GM19452 (cell line): Measurements from ENCODE around the gene BTBD1.
A peak's percentile ranks its signal among the peaks of the same experiment; 100 is the strongest.

ENCODE experiments used
- ATAC-seq: cut with Tn5 transposase; IDR thresholded peaks from one replicate; pipeline ENCODE4 v1.9.1; 2021; ENCODE audit not compliant: unreplicated experiment

BTBD1 gene

DNA sequence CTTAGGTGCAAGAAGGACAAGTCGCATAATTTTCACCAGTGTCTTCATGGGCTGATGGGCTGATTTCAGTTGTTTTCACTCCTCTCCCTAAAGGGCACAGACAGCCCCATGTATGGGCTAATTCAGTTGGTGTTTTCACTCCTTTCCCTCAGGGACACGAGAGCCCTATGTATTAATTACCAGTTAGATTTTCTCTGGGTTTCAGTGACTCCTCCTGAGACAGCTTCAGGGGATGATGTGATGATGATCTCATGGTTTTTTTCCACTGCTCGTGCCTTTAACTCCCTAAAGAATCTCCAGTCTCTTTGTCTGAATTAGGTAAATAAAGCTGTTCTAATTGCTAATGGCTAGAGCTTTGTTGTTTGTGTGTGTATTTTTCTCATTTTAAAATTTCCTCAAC is 71.1 kb downstream of the BTBD1 start:
- ATAC-seq = no peak

DNA sequence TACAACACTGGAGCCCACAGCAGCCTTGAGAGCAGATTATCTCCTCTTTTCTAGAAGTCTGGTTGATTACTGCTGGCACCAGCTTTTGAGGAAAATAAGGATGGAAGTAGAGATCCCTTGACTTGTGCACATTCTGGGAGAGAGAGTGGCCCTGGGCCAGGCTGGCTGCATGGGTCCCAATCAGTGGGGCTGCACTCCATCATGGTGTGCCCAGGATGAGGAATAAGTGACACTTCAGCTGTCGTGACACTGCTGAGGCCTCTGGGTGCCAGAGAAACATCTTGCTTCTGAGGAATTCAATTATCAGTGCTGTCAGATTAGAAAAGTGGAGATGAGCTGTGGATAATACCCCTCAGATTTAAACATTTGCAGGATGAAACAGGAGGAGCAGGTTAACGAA is 72.0 kb downstream of the BTBD1 start:
- no peak for ATAC-seq

DNA sequence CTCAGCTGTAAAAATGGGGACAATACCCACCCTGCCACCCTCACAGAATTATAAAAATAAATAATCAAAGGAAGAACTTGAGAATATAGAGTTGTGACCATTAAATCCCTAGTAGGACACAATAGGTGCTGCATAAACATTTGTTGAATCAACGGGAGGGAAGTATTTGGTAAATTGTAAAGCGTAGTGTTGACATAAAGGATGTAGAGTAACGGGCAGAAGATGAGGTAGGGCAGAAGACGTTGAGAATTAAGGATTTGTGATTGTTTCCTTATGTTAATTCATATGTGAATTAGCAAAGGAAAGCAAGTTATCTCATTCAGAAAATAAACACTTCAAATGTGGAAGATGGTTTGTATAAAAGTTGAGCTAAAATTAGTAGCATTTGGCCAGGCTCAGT is 73.9 kb downstream of the BTBD1 start:
- no peak for ATAC-seq

DNA sequence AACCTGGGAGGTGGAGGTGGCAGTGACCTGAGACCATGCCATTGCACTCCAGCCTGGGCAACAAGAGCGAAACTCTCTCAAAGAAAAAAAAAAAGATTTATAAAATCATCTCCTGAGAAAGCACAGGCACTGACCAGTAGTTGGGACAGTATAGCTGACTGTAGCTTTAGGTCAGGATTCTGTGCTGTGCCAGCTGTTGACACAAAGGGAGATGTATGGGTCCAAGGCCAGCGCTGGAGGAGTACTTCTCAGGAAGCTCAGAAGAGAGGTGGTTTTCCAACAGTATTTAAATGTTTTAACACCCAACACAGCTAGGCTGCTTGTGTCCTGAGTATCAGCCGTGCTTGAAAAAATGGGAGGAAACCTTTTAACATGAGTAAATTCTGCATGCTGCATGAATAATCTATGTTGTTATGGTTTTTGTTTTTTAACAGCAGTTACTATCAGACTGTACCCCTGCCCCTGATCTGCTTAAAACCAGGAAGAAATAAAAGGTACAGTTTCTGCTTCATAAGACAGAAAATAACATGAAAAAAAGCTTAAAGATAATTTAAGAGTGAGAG is 74.5 kb downstream of the BTBD1 start:
- ATAC-seq = no peak

DNA sequence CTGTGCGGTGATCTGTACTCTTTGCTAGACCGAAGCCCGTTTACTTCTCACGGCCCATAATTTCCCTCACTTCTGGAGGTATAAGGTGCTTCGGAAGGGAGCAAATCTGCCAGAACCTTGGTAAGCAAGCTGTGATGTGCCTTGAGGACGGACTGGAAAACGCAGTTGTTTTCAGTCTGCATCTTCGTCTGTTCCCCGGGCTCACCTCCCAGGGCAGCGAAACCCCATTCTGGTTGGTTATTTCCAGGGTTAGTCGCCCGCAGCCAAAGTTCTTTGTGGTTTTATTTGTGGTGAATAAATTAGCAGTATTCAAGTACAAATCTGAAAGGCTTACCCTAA is 80.6 kb downstream of the BTBD1 start:
- peak; percentile 35 for ATAC-seq

DNA sequence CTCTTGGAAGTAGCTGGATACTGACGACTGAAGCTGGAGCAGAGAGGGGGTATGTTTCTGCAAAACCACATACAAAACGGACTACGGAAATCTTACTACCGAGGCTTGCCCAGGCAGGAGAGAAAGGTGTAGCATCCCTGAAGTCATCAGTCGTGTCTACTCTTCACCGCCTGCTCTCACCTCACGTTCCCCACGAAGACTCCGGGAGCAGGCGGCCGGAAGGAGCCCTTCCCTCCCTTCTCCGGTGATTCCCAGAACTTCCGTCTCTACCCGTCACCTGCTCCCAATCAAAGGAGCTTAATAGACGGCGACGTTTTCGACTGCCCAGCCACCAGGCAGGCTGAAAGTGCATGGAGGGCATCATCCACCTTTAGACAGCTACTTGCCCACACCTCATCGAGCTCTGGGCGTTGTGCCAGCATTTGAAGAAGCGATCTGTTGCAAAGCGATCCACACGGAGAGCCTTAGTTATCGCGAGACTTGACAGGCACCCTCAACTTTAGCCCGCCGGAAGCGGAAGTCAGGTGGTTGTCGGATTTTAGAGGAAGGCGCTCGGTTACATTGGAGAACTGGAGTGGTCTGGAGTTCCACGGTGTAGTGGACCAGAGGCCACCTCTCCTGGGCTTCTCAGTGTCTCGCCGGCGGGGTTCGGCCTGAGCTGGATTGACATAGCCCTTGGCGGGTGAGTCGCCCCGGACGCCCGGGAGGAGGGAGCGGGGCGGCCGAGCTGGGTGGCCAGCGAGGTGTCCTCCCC is 81.2 kb downstream of the BTBD1 start, which contains the start of gene RAMAC:
Gene RAMAC (plus strand): TSS at position 523 of the 754 bp plus-strand sequence. CDS start 2,809 bp downstream, outside the sequence.
- ATAC-seq = peak; percentile 92

DNA sequence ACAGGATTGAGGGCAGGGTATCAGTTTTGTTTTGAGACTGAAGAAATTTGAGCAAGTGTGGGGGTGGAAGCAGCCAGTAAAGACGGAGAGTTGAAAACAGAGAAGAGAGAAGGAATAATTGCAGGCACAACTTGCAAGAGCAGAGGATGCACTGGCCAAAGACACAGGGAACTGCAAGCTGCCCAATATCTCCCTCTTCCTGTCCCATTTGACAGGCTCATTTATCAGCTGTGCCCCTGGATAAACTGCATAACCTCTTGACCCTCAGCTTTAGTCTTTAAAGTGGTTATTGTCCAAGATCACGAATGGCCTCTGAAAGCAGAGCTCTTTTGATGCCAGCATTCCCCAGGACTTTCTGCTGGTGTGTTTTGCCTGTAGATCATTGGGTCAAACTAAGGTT is 86.1 kb downstream of the BTBD1 start:
- no peak for ATAC-seq

DNA sequence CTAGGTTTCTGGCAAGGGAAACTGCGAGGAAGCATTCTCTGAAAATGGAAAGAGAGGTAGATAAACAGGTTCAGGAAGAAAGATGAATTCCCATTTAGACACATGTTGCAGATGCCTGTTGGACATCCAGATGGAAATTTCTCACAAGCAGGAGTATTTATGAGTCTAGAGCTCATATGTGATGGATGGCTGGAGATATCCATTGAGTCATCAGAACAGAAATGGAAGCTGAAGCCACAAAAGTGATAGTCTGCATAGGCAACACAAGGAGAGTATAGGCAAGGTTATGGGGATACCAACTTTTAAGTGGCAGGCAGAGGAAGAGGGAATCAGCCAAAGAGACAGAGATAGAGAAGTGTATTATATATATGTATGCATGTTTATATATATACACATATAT is 87.3 kb downstream of the BTBD1 start:
- ATAC-seq = no peak

DNA sequence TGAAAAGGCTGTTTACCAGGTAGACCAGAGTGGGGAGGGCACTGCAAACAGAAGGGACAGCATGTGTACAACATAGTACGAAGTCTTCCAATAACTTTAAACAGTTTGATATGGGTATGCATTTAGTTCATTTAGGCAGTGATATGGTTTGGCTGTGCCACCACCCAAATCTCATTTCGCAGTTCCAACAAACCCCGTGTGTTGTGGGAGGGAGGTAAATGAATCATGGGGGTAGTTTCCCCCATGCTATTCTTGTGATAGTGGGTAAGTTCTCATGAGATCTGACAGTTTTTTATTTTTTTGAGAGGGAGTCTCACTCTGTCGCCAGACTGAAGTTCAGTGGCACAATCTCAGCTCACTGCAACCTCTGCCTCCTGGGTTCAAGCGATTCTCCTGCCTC is 88.6 kb downstream of the BTBD1 start:
- ATAC-seq = no peak

DNA sequence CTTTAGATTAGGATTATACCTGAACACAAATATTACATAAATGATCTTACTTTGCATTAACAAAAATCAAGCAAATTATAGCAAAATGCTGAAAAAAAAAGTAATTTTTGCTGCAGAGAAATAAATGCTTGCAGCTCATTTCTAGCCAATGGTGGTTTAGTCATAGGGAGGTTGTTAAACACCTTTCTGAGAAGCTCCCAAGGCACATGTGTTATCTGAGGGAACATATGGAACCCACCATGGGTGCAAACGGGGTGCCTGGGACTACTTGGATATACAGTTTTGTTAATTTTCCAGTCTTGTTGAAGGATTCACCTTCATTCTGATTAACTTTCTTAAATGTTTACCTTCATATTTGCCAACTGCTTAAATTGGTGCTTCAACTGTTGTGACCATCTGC is 90.0 kb downstream of the BTBD1 start:
- no peak for ATAC-seq

DNA sequence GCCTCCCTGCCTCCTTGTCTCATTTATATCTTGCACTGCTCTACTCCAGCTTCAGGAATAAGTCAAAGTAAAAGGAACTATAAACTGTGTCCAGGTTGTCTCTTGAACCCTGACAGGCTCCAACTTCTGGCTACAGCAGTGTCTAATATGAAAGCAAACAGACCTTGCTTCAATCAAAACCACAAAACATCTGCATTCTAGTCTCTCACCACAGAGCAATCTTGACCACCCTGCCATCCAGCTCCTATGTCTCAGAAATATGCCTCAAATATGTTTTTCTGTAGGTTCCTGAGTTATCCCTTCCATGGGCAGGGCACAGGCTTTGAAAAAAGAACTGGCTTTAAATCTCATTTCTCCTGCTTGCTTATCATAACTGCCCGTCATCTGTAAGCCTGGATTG is 94.1 kb downstream of the BTBD1 start:
- ATAC-seq = no peak

DNA sequence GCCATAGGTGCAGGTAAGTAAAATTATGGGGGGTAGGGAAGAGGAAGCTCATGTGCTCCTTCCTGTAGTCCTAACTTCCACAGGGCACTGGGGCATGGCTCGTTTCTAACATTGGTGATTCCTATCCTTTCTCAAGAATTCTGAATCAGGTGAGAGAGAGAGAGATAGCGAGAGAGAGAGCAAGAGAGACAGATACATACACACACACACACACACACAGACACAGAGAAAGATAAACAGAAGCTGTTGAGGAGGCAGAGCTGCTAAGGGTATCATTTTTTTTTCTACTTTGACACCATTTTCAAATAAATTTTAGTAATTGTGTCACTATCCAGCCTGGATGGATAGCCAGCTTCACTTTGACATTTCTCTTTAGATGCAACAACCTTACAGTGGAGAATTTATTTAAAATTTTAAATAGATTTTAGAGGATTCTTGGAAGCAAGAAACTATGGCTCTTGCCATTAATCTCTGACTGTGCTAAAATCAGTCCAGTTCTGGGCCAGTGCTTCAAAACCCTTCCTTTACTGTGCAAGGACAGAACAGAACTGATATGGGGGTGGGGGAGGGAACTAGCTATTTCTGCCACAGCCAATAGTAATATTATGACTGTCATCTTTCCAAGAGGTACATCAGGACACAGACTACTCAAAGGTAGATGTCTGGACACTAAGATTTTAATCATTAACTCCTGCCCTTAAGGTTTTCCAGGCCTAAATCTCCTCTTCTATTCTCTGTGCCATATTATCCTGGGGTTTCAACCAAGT is 95.7 kb downstream of the BTBD1 start:
- no peak for ATAC-seq

DNA sequence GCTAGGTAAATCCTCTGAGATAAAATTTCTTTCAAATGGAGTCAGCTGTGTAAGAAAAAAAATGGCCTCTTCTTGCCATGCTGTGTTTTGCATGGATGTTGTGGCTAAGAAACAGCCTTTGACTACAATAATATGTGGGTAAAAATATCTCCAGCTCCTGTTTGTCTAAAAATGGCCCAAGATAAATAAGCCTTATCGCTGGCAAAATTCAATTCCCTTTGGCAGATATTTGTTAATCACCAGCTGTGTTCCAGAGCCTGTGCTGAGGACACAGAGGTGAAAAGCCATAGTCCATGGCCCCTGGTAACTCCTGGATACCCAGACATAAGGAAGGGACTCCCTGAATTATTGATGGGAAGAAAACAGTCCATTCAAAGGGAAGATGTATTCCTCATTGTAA is 96.4 kb downstream of the BTBD1 start:
- no peak for ATAC-seq

DNA sequence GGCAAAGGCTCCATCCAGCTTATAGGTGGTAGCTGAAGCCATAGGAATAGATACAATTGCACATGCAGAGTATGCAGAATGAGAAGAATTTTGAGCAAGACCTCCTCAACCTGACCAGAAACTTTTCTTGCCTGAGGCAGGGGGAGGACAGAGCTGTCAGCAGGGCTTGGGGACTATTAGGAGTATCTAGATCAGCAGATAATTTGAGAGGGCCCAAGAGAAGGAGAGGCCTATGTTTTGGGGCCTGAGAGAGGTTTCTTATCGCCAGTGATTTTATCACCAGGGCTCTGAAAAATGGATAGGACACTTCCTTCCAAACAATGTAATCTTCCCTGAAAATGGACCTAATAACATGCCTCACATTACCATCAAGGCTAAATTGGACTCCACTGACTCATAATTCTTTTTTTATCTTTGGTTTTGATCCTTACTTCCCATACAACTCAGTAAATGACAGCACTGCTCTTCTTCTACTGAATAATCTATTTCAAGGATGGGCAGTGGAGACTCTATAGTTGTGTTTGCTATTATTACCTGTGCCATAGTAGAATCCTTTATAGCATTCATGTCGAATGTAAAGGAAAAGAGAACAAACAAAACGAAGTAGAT is 96.9 kb downstream of the BTBD1 start:
- ATAC-seq = no peak

DNA sequence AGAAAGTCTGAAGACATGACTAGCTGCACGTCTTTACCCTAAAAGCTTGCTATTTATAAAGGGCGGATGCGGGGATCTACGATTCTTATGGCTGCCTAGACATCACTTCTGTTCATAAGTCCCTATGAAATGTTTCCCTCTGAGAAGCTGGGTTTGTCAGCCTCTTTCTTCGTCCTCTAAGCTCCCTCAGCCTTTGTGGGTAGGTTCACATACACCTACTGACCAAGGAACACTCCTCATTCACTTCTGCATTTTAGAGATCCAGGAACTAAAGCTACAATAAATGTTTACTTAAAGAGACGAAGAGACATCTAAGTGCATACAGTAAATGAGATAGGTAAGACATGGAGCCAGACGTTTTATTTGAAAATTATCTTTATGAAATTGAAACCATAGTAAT is 97.7 kb downstream of the BTBD1 start:
- ATAC-seq = no peak

DNA sequence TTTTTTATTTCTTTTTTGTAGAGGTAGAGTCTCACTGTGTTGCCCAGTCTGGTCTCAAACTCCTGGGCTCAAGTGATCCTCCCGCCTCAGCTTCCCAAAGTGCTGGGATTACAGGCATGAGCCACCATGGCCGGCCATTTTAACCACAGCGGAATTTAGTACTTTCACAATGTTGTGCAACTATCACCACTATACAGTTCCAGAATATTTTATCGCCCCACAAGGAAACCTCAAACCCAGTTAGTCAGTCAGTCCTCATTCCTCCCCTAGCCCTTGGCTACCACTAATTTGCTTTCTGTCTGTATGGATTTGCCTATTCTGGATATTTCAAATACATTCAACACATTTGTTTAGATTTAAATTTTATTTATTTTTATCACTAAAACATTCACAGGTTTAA is 99.0 kb downstream of the BTBD1 start:
- no peak for ATAC-seq

DNA sequence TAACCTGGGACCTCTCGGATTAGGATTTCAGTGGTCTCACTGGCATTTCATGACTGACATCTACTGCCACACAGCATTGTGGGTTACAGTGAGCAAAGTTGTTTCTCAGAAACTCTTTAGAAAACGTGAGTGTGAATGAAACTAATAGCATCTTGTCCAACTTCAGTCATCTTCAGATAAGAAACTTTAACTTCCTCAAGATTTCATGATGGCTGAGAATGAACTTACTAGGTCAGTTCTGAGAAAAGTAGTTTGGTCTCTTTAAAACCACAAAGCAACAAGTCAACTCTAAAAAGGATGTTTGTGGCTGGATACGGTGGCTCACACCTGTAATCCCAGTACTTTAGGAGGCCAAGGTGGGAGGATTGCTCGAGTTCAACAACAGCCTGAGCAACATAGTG is 100.4 kb downstream of the BTBD1 start:
- peak; percentile 84 for ATAC-seq
